DOHH2 (cell line): ENCODE results near the gene TFAM.

Experiments used
- CTCF ChIP-seq: fragments of 200-600 bp; sonication (generic); IDR thresholded peaks from one replicate; pipeline ENCODE4 v1.5.1; 2014; ENCODE audit warnings: antibody characterized with exemption, mild to moderate bottlenecking, low read depth, low read length; ENCODE audit not compliant: poor library complexity, severe bottlenecking
- EZH2phosphoT487 ChIP-seq: fragments of 200-600 bp; sonication (generic); IDR thresholded peaks from 2 replicates; pipeline ENCODE4 v1.6.1; 2017; ENCODE audit warnings: borderline replicate concordance, mild to moderate bottlenecking, antibody characterized with exemption, low read length, moderate library complexity, mixed read lengths

- TF ChIP-seq CTCF = no peak
- no peak for TF ChIP-seq EZH2phosphoT487
These were observed 538 bp downstream of the TFAM start for GRCh38 chr10:58385784-58386112.
